Mesendoderm (in vitro differentiated cells): Measurements from ENCODE around the gene MRPS10.

Source experiments
- DNase-seq: peaks from one replicate; pipeline ENCODE4 v3.0.0; 2013
- H2AK5ac ChIP-seq: 2 replicates; pipeline ENCODE4 v1.6.1; 2013; ENCODE audit warnings: low read length, inconsistent platforms
- H2BK120ac ChIP-seq: 2 replicates; pipeline ENCODE4 v1.6.1; 2013; ENCODE audit warnings: low read depth, mild to moderate bottlenecking, low read length, moderate library complexity, mixed read lengths
- H2BK15ac ChIP-seq: replicated peaks from 2 replicates; pipeline ENCODE4 v1.6.1; 2013; ENCODE audit warnings: low read depth, mild to moderate bottlenecking, moderate library complexity
- H2BK5ac ChIP-seq: 2 replicates; pipeline ENCODE4 v1.6.1; 2013; ENCODE audit warnings: low read length, inconsistent platforms
- H3K18ac ChIP-seq: 2 replicates; pipeline ENCODE4 v1.6.1; 2013; ENCODE audit warnings: mild to moderate bottlenecking, low read length, mixed read lengths
- H3K23ac ChIP-seq: one replicate; pipeline ENCODE4 v1.6.1; 2013; ENCODE audit warnings: low read length
- H3K27ac ChIP-seq: 2 replicates; pipeline ENCODE4 v1.5.1; 2013; ENCODE audit warnings: low read depth, mild to moderate bottlenecking, inconsistent platforms, low read length, moderate library complexity
- H3K27me3 ChIP-seq: 2 replicates; pipeline ENCODE4 v1.6.1; 2013; ENCODE audit warnings: low read length, control low read depth, mild to moderate bottlenecking, inconsistent platforms; ENCODE audit not compliant: insufficient read depth, poor library complexity
- H3K36me3 ChIP-seq: 2 replicates; pipeline ENCODE4 v1.6.1; 2013; ENCODE audit warnings: low read length, inconsistent platforms; ENCODE audit not compliant: control insufficient read depth, insufficient read depth
- H3K4ac ChIP-seq: one replicate; pipeline ENCODE4 v1.6.1; 2013; ENCODE audit warnings: low read depth, mild to moderate bottlenecking, low read length, moderate library complexity
- H3K4me1 ChIP-seq: 2 replicates; pipeline ENCODE4 v1.6.1; 2013; ENCODE audit warnings: low read depth, low read length, inconsistent platforms; ENCODE audit not compliant: control insufficient read depth
- H3K4me2 ChIP-seq: 2 replicates; pipeline ENCODE4 v1.6.1; 2013; ENCODE audit warnings: low read length
- H3K4me3 ChIP-seq: 2 replicates; pipeline ENCODE4 v1.5.1; 2013; ENCODE audit warnings: mild to moderate bottlenecking, low read length
- H3K56ac ChIP-seq: one replicate; pipeline ENCODE4 v1.6.1; 2013; ENCODE audit warnings: low read length
- H3K79me1 ChIP-seq: 2 replicates; pipeline ENCODE4 v1.6.1; 2013; ENCODE audit warnings: low read length, inconsistent platforms
- H3K79me2 ChIP-seq: 2 replicates; pipeline ENCODE4 v1.6.1; 2013; ENCODE audit warnings: mild to moderate bottlenecking, low read length; ENCODE audit not compliant: control insufficient read depth, insufficient read depth
- H3K9ac ChIP-seq: 2 replicates; pipeline ENCODE4 v1.6.1; 2013; ENCODE audit warnings: low read length, inconsistent platforms
- H4K5ac ChIP-seq: one replicate; pipeline ENCODE4 v1.6.1; 2013; ENCODE audit warnings: low read length
- H4K8ac ChIP-seq: one replicate; pipeline ENCODE4 v1.6.1; 2013; ENCODE audit warnings: low read depth, mild to moderate bottlenecking, control low read depth, low read length, moderate library complexity
- WGBS: extraction: QIAGEN DNeasy Blood & Tissue Kit; methylation state at CpG from one replicate; pipeline ENCODE4 v1.1.7; 2013; ENCODE audit warnings: low lambda C conversion rate, missing lambda C conversion rate; ENCODE audit not compliant: insufficient coverage; ENCODE audit errors: extremely low coverage; 5-methylcytosine and 5-hydroxymethylcytosine counted together

MRPS10 gene

DNA sequence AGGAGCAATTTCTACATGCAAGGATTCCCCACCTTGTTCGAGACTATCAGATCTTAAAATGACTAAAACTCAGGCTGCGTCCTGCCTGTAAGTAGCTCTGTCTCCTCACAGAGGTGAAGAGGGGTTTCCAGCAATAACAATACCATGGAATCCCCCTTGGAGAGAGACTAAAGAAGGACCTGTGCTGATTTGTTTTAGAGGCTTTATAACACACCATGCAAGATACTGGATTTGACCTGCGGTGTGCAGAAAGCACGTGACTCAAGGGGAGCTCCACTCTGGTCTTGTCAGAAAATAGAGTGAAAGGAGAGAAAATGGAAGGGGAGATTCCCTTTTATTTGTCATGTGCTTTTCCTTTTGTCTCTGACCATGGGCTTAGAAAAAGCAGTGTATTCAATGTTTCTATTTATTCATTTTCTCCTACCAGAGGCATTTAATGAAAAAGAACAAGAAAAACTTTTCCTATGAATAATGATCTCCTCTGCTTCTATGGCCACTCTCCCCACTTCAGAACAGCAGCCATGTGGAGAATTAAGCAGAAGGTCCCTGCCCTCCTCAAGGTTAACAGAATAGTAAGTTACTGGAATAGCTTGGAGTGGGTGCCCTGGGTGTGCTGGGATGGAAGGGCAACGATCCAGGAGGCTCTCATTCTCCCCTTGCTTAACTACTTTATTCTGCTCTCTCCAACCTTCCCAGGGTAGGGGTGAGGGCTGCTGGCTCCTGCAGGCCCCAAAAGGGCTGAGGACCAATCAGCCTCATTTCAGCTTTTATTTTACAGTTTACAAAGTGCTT lies 19.2 kb upstream of the MRPS10 start:
- H3K4ac ChIP-seq = no peak overlapping the region
- H3K79me2 ChIP-seq = no peaks in the 10 kb centered on the region
- H3K9ac ChIP-seq = no peak overlapping the region
- H2BK120ac ChIP-seq = no peak overlapping the region
- DNase-seq = no peak
- H2BK5ac ChIP-seq = no peak overlapping the region
- H3K36me3 ChIP-seq = no peaks in the 10 kb centered on the region
- H3K23ac ChIP-seq = no peak overlapping the region
- H3K56ac ChIP-seq = no peak overlapping the region
- H3K4me3 ChIP-seq = no peak overlapping the region
- WGBS = no CpG with 5 or more reads among the region's 5 CpGs
- H2AK5ac ChIP-seq = no peak overlapping the region
- H4K8ac ChIP-seq = no peak overlapping the region
- no peaks in the 10 kb centered on the region for H3K79me1 ChIP-seq
- no peak overlapping the region for H2BK15ac ChIP-seq
- H3K4me2 ChIP-seq = no peak overlapping the region
- no peak overlapping the region for H3K27ac ChIP-seq
- no peak overlapping the region for H4K5ac ChIP-seq
- no peak overlapping the region for H3K18ac ChIP-seq
- no peaks in the 10 kb centered on the region for H3K4me1 ChIP-seq
- H3K27me3 ChIP-seq = no peaks in the 10 kb centered on the region

DNA sequence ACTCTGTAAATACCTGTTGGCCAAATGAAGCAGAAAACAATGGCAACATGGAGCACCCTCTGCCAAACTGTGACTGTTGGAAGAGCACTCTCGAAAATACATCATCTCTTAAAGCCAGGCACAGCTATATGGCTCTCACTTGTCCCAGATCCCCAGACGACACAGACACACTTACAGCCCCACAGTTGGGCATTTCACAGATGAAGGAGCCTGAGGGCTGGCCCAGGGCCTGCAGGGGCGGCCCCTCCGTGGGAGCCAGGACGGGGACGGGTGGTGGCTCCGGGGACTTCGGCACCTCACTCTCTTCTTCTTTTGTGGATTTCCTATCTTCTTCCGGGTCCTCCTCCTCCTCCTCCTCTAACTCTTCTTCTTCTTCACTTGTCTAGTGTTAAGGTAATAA lies 18.4 kb upstream of the MRPS10 start:
- Histone ChIP-seq H4K8ac (no peak overlapping the region), H3K27ac (no peak overlapping the region), H2BK120ac (no peak overlapping the region), H3K79me1 (no peaks in the 10 kb centered on the region), H3K27me3 (no peaks in the 10 kb centered on the region), H2BK5ac (no peak overlapping the region), H2AK5ac (no peak overlapping the region), H3K23ac (no peak overlapping the region), H3K79me2 (no peaks in the 10 kb centered on the region), H3K56ac (no peak overlapping the region), H2BK15ac (no peak overlapping the region), H3K4me1 (no peaks in the 10 kb centered on the region), H3K9ac (no peak overlapping the region), H3K4me3 (no peak overlapping the region), H3K4me2 (no peak overlapping the region), H3K36me3 (no peaks in the 10 kb centered on the region), H4K5ac (no peak overlapping the region), H3K4ac (no peak overlapping the region), H3K18ac (no peak overlapping the region)
- no CpG with 5 or more reads among the region's 9 CpGs for WGBS
- DNase-seq = no peak

DNA sequence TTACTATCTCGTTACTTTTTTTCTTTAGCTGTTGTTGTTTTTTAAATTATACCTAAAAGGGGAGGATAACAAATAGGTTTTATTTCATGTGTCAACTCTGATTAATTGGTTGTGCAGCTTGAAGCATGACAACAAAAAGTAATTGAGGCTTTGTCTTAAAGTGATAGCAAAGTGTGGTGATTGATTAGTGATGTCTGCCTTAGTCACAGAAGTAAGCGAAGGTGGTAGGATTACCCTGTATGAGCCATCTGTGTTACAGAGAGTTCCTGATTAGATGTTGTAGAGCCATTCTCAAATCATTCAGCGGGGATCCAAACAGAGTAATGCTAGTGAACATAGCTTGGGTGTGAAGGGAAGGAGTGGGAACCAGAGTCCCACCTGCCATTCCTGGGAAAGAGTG lies 14.4 kb upstream of the MRPS10 start:
- Histone ChIP-seq H3K79me2 (no peaks in the 10 kb centered on the region), H4K5ac (no peak overlapping the region), H3K79me1 (no peaks in the 10 kb centered on the region), H3K18ac (no peak overlapping the region), H3K4me3 (no peak overlapping the region), H3K4ac (no peak overlapping the region), H2BK5ac (no peak overlapping the region), H3K56ac (no peak overlapping the region), H2BK15ac (no peak overlapping the region), H3K27me3 (no peaks in the 10 kb centered on the region), H2AK5ac (no peak overlapping the region), H2BK120ac (no peak overlapping the region), H3K23ac (no peak overlapping the region), H3K36me3 (no peaks in the 10 kb centered on the region), H3K4me1 (no peaks in the 10 kb centered on the region), H3K27ac (no peak overlapping the region), H3K4me2 (no peak overlapping the region), H4K8ac (no peak overlapping the region), H3K9ac (no peak overlapping the region)
- no peak for DNase-seq
- WGBS = no CpG with 5 or more reads among the region's 3 CpGs

DNA sequence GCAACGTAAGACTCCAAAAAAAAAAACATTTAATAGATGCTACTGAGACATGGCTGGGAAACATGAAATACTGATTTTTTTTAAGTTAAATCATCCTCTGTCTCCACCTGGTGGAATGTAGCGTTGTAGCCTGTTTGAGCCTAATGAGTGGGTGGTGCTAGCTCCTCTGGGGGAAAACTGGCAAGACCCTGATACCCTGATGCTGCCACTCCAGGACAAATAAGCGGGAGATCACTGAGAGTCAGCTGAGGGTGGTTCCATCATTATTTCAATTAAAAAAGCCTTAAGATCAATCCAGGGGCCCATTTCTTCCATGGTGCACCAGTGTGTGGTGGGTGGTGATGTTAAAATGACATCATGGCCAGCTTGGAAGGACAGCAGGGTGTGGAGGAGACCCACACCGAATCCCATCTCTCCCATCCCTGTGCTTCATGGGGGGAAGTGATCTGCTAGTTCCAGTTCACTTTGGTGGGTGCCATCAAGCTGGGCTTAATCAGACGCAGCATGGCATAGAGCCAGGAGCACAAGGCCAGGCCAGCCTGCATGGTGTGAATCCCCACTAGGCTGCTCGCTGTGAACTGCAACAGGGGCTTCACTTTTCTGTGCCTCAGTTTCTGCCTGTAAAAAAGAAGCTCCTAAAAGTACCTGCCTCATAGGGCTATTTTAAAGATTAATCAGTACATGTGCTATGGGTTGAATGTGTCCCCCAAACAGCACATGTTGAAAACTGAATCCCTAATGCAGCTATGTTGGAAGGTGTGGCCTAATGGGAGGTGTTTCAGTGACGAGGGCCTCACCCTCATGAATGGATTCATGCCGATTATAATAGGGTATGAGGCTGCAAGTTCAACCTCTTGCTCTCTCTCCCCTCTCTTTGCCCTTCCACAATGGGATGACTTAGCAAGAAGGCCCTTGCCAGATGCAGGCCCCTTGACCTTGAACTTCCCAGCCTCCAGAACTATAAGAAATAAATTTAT lies 13.0 kb upstream of the MRPS10 start:
- Histone ChIP-seq H3K79me2 (no peaks in the 10 kb centered on the region), H2BK5ac (no peak overlapping the region), H3K27me3 (no peaks in the 10 kb centered on the region), H4K5ac (no peak overlapping the region), H3K9ac (no peak overlapping the region), H3K36me3 (no peaks in the 10 kb centered on the region), H3K4me2 (no peak overlapping the region), H3K4me3 (no peak overlapping the region), H3K27ac (no peak overlapping the region), H3K56ac (no peak overlapping the region), H2BK15ac (no peak overlapping the region), H3K79me1 (no peaks in the 10 kb centered on the region), H3K4ac (no peak overlapping the region), H3K23ac (no peak overlapping the region), H2AK5ac (no peak overlapping the region), H3K18ac (no peak overlapping the region), H2BK120ac (no peak overlapping the region), H4K8ac (no peak overlapping the region), H3K4me1 (no peaks in the 10 kb centered on the region)
- no CpG with 5 or more reads among the region's 8 CpGs for WGBS
- DNase-seq = peak; percentile 31

DNA sequence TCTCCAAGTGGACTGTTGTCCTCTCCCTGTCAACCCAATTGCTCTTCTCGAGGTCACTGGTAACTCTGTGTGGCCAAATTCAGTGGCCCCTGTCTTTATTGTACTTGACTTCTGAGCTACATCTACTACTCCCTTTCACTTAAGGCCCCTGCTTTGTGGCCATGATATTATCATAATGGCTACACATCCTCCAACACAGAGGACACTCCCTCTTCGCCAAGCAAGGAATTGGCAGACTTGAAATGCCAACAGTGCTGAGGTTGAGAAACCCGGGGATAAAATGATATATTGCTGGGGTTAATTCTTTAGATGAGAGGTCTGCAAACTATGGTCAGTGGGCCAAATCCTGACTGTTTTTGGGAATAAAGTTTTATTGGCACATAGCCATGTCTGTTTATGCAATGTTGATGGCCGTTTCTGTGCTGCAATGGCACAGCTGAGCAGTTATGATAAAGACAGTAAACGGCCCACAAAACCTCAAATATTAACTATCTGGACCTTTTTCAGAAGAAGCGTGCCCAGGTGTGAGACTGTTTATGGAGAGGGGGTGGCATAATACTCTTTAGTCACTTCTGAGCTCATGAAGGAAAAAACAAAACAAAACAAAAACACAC lies 12.0 kb upstream of the MRPS10 start:
- Histone ChIP-seq H3K23ac (no peak overlapping the region), H2BK15ac (no peak overlapping the region), H4K8ac (no peak overlapping the region), H2AK5ac (no peak overlapping the region), H3K27me3 (no peaks in the 10 kb centered on the region), H3K79me1 (no peaks in the 10 kb centered on the region), H3K27ac (no peak overlapping the region), H3K4me3 (no peak overlapping the region), H3K4ac (no peak overlapping the region), H3K18ac (no peak overlapping the region), H3K79me2 (no peaks in the 10 kb centered on the region), H3K36me3 (no peaks in the 10 kb centered on the region), H4K5ac (no peak overlapping the region), H2BK5ac (no peak overlapping the region), H3K9ac (no peak overlapping the region), H3K4me1 (no peaks in the 10 kb centered on the region), H3K56ac (no peak overlapping the region), H2BK120ac (no peak overlapping the region), H3K4me2 (no peak overlapping the region)
- whole genome bisulfite sequencing = no CpG with 5 or more reads among the region's 6 CpGs
- no peak for DNase-seq
